ENCODE measurements around the gene FAM171A2. TPM values are rescaled to one million over a fixed set of nuclear protein-coding genes. Genes with fewer than 3 reads are reported as not detected.

Gene FAM171A2
- total RNA-seq, 1 donor from 2014 or later = 18.1 TPM

GRCh38 chr17:44351961-44352827, 11.5 kb downstream of the FAM171A2 start:
- DNase-seq (ENCODE audit: low spot score) = no peak
- Histone ChIP-seq H3K36me3 (no peaks in the 10 kb centered on the region), H3K4me3 (no peak overlapping the region), H3K4me2 (no peak overlapping the region), H3K9me3 (ENCODE audit: low read depth) (no peaks in the 10 kb centered on the region), H3K79me2 (ENCODE audit: low read depth) (no peaks in the 10 kb centered on the region), H3K4me1 (no peaks in the 10 kb centered on the region), H3K27ac (no peak overlapping the region), H3K9ac (no peak overlapping the region), H3K27me3 (peaks cover 12% of the 10 kb centered on the region), H3F3A (ENCODE audit: low read depth) (peaks cover 33% of the 10 kb centered on the region), H2AFZ (replicated peaks) (no peak overlapping the region), H4K20me1 (ENCODE audit: low read depth) (peaks cover 54% of the 10 kb centered on the region)
- H3K9me3 Mint-ChIP-seq = no peaks in the 10 kb centered on the region
- TF ChIP-seq EZH2 (IDR thresholded peaks at IDR 0.05) (no peak), CTCF (IDR thresholded peaks at IDR 0.05) (no peak), EZH2phosphoT487 (IDR thresholded peaks at IDR 0.05) (no peak)
- peaks cover 7% of the 10 kb centered on the region for H3K36me3 Mint-ChIP-seq
- H3K4me3 Mint-ChIP-seq = no peak overlapping the region
- H3K27ac Mint-ChIP-seq = no peak overlapping the region
- H3K4me1 Mint-ChIP-seq = peaks cover 4% of the 10 kb centered on the region
- H3K27me3 Mint-ChIP-seq (ENCODE audit: insufficient read depth, low read depth) = peaks cover 14% of the 10 kb centered on the region

GRCh38 chr17:44351464-44351863, 12.2 kb downstream of the FAM171A2 start:
- Mint-ChIP-seq H3K4me1 (peaks cover 4% of the 10 kb centered on the region), H3K36me3 (peaks cover 5% of the 10 kb centered on the region), H3K27ac (no peak overlapping the region), H3K9me3 (no peaks in the 10 kb centered on the region), H3K27me3 (ENCODE audit: insufficient read depth, low read depth) (peaks cover 14% of the 10 kb centered on the region), H3K4me3 (no peak overlapping the region)
- H3K9ac ChIP-seq = no peak overlapping the region
- H4K20me1 ChIP-seq (ENCODE audit: low read depth) = peaks cover 49% of the 10 kb centered on the region
- H3K4me3 ChIP-seq = no peak overlapping the region
- H3K27ac ChIP-seq = no peak overlapping the region
- H3K9me3 ChIP-seq (ENCODE audit: low read depth) = no peaks in the 10 kb centered on the region
- H3K27me3 ChIP-seq = peaks cover 12% of the 10 kb centered on the region
- peaks cover 5% of the 10 kb centered on the region for H3K79me2 ChIP-seq (ENCODE audit: low read depth)
- no peaks in the 10 kb centered on the region for H3K4me1 ChIP-seq
- no peak for DNase-seq (ENCODE audit: low spot score)
- no peak overlapping the region for H3K4me2 ChIP-seq
- no peaks in the 10 kb centered on the region for H3K36me3 ChIP-seq
- H2AFZ ChIP-seq (replicated peaks) = no peak overlapping the region
- no peak for TF ChIP-seq EZH2phosphoT487 (IDR thresholded peaks at IDR 0.05)
- TF ChIP-seq EZH2 (IDR thresholded peaks at IDR 0.05) = no peak
- no peak for TF ChIP-seq CTCF (IDR thresholded peaks at IDR 0.05)
- peaks cover 30% of the 10 kb centered on the region for H3F3A ChIP-seq (ENCODE audit: low read depth)

GRCh38 chr17:44350733-44351226, 12.9 kb downstream of the FAM171A2 start:
- H3K27ac Mint-ChIP-seq = no peak overlapping the region
- Histone ChIP-seq H2AFZ (replicated peaks) (no peak overlapping the region), H3K27ac (no peak overlapping the region), H3F3A (ENCODE audit: low read depth) (peaks cover 29% of the 10 kb centered on the region), H3K79me2 (ENCODE audit: low read depth) (peaks cover 12% of the 10 kb centered on the region), H3K9ac (no peak overlapping the region), H3K4me1 (no peaks in the 10 kb centered on the region), H3K9me3 (ENCODE audit: low read depth) (no peaks in the 10 kb centered on the region), H4K20me1 (ENCODE audit: low read depth) (peaks cover 49% of the 10 kb centered on the region), H3K36me3 (no peaks in the 10 kb centered on the region), H3K27me3 (peaks cover 12% of the 10 kb centered on the region), H3K4me3 (no peak overlapping the region), H3K4me2 (no peak overlapping the region)
- peaks cover 14% of the 10 kb centered on the region for H3K27me3 Mint-ChIP-seq (ENCODE audit: insufficient read depth, low read depth)
- peaks cover 9% of the 10 kb centered on the region for H3K4me1 Mint-ChIP-seq
- no peaks in the 10 kb centered on the region for H3K9me3 Mint-ChIP-seq
- DNase-seq (ENCODE audit: low spot score) = peak; percentile 80
- no peak for TF ChIP-seq EZH2phosphoT487 (IDR thresholded peaks at IDR 0.05)
- peak; percentile 74 for TF ChIP-seq CTCF (IDR thresholded peaks at IDR 0.05)
- no peak for TF ChIP-seq EZH2 (IDR thresholded peaks at IDR 0.05)
- no peak overlapping the region for H3K4me3 Mint-ChIP-seq
- H3K36me3 Mint-ChIP-seq = peaks cover 5% of the 10 kb centered on the region
